BLaER1 (cell line): ENCODE measurements around the gene GLG1.

ENCODE experiments used
- H3K27ac ChIP-seq: shearing (Covaris generic); formaldehyde crosslinking; 2 replicates; pipeline ENCODE4 v1.8.1; 2022
- H3K27me3 ChIP-seq: shearing (Covaris generic); formaldehyde crosslinking; 2 replicates; pipeline ENCODE4 v1.8.1; 2022
- H3K36me3 ChIP-seq: shearing (Covaris generic); formaldehyde crosslinking; 2 replicates; pipeline ENCODE4 v1.8.1; 2022
- H3K4me1 ChIP-seq: shearing (Covaris generic); formaldehyde crosslinking; 2 replicates; pipeline ENCODE4 v1.8.1; 2022
- H3K4me2 ChIP-seq: shearing (Covaris generic); formaldehyde crosslinking; 2 replicates; pipeline ENCODE4 v1.8.1; 2022
- H3K4me3 ChIP-seq: shearing (Covaris generic); formaldehyde crosslinking; 2 replicates; pipeline ENCODE4 v1.8.1; 2022
- H3K9ac ChIP-seq: shearing (Covaris generic); formaldehyde crosslinking; 2 replicates; pipeline ENCODE4 v1.8.1; 2022
- H3K9me3 ChIP-seq: shearing (Covaris generic); formaldehyde crosslinking; 2 replicates; pipeline ENCODE4 v1.8.1; 2022
- H4K20me1 ChIP-seq: shearing (Covaris generic); formaldehyde crosslinking; 2 replicates; pipeline ENCODE4 v1.8.1; 2022
- Cebpa-rat ChIP-seq: shearing (Covaris generic); IDR thresholded peaks from 2 replicates; pipeline ENCODE4 v1.8.1; 2022

GLG1 gene

DNA sequence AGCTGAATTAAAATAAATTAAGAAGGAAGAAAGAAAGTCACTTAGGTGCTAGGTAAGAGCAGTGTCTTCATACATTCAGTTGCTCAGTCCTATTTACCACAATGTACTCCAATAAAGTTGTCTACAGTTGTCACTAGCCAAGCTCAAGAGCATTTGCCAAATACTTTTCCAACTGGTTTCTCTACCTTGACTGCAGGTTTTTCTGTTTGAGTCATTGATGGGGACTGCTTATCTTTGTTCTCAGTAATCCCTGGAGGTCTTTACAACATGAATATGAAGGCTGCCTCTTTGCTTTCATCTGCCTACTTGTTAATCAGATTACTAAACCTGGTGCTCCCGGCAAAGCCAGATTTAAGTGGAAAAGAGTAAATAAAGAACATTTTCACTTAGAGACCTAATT lies 121.0 kb downstream of the GLG1 start:
- Histone ChIP-seq H3K27ac (no peak overlapping the region), H3K4me1 (peaks cover 15% of the 10 kb centered on the region), H3K36me3 (peaks cover 100% of the 10 kb centered on the region), H3K4me3 (no peak overlapping the region), H3K9ac (no peak overlapping the region), H4K20me1 (peaks cover 29% of the 10 kb centered on the region; the same call in 1 of the 2 replicates), H3K27me3 (no peaks in the 10 kb centered on the region), H3K4me2 (no peak overlapping the region), H3K9me3 (no peaks in the 10 kb centered on the region)
- no peak for TF ChIP-seq Cebpa-rat

DNA sequence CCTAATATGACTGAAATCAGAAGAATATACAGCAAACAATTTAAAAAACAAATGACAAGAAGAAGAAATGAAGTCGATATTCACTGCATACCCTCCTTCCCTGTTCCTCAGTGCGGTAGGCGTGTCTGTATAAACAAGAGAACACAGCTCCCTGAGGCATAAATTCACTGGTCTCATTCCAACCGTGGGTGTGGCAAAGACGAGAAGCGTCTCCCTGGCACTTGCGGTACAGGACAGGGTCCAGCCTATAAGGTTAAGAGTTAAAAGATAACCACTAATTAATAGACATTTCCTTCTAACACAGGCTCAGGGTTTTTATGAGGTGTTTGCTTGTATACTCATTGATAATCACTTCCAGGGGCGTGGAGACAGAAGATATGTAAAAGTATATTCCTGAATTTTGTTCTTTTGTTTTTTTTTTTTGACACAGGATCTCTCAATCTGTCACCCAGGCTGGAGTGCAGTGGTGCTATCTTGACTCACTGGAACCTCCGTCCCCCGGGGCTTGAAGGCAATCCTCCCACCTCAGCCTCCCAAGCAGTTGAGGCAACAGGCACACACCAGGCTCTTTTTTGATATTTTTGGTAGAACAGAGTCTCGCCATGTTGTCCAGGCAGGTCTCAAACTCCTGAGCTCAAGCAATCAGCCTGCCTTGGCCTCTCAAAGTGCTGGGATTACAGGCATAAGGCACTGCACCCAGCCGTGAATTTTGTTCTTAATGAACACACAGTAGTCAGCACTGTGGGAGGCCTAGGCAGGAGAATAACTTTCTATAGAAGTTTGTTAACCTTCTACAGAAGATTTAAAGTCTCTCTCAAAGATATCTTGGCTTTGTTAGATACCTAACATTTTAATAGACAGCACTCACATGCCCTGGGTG lies 126.5 kb downstream of the GLG1 start:
- Histone ChIP-seq H3K4me3 (no peak overlapping the region), H3K4me1 (peaks cover 15% of the 10 kb centered on the region), H3K36me3 (peaks cover 99% of the 10 kb centered on the region), H3K4me2 (no peak overlapping the region), H3K27ac (0 out of 2 replicates have a peak overlapping the region, but pooled peaks have one; percentile 3), H3K9me3 (no peaks in the 10 kb centered on the region), H3K27me3 (no peaks in the 10 kb centered on the region), H4K20me1 (peaks cover 7% of the 10 kb centered on the region; the same call in 1 of the 2 replicates), H3K9ac (no peak overlapping the region)
- no peak for TF ChIP-seq Cebpa-rat

DNA sequence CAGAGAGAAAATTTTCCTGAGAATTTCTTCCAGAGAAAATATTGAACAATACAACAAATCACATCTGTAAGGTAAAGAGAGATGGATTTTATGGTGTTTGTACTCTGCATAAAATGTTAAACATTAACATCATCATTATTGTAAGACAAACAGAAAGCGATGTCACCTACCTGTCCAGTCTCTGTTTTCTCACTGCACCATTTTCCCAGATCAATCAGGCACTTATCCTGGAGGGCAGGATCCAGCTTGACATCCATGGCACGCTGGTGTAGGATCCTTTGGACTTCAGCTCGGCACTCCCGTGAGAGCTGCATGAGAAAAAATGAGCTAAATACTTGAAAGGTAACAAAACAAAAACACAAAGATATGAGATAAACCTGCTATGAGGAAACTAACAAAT lies 129.7 kb downstream of the GLG1 start:
- H3K9ac ChIP-seq: no peak overlapping the region
- H3K4me2 ChIP-seq: no peak overlapping the region
- peaks cover 16% of the 10 kb centered on the region for H4K20me1 ChIP-seq
- peaks cover 7% of the 10 kb centered on the region for H3K4me1 ChIP-seq
- H3K27me3 ChIP-seq: no peaks in the 10 kb centered on the region
- no peak overlapping the region for H3K4me3 ChIP-seq
- H3K9me3 ChIP-seq: no peaks in the 10 kb centered on the region
- H3K27ac ChIP-seq: no peak overlapping the region
- TF ChIP-seq Cebpa-rat: no peak
- peaks cover 99% of the 10 kb centered on the region for H3K36me3 ChIP-seq

DNA sequence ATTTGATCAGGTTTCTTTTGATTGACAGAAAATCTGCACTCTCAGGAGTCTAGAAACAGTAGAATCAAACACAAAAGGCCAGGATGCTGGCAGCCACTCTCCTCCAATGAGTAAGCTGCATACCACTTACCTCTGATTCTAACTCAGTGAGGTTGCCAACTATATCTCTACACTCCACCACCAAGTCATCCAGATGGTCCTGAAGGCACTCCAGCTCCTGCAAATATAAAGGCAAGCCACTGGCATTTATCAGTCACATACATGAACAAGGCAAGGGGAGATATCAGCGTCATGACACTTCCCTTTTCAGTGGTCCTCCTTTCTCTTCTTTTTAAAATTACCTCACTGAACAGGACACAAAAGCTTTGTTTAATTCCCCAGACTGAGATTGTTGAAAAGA lies 132.5 kb downstream of the GLG1 start:
- TF ChIP-seq Cebpa-rat: no peak
- Histone ChIP-seq H3K9me3 (no peaks in the 10 kb centered on the region), H3K4me3 (no peak overlapping the region), H3K4me2 (no peak overlapping the region), H3K4me1 (peaks cover 33% of the 10 kb centered on the region), H3K27ac (no peak overlapping the region), H3K27me3 (no peaks in the 10 kb centered on the region), H3K36me3 (peaks cover 99% of the 10 kb centered on the region), H3K9ac (no peak overlapping the region), H4K20me1 (peaks cover 32% of the 10 kb centered on the region)

DNA sequence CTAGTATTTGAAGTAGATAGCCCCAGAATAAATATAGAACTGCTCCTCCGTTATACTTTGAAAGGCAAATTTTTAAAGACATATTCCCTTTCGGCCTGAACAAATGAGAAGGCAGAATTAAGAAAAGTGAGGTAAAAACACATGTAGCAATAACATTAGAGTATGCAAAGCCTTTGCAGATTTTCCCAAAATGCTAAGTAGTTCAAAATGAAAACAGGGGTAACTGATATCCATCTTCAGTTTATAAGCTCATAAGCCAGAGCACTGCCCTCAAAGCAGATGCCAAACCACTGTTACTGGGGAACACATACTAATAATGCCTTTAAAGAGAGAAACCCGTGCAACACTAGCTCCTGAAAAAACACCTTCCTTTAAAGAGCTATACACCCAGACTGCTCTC lies 134.4 kb downstream of the GLG1 start:
- Histone ChIP-seq H3K4me1 (peaks cover 51% of the 10 kb centered on the region), H3K4me3 (no peak overlapping the region), H3K4me2 (peak overlapping the region; percentile 61; the same call in 1 of the 2 replicates), H3K27me3 (no peaks in the 10 kb centered on the region), H4K20me1 (peaks cover 32% of the 10 kb centered on the region), H3K36me3 (peaks cover 100% of the 10 kb centered on the region), H3K9ac (no peak overlapping the region), H3K27ac (no peak overlapping the region), H3K9me3 (no peaks in the 10 kb centered on the region)
- TF ChIP-seq Cebpa-rat: no peak

DNA sequence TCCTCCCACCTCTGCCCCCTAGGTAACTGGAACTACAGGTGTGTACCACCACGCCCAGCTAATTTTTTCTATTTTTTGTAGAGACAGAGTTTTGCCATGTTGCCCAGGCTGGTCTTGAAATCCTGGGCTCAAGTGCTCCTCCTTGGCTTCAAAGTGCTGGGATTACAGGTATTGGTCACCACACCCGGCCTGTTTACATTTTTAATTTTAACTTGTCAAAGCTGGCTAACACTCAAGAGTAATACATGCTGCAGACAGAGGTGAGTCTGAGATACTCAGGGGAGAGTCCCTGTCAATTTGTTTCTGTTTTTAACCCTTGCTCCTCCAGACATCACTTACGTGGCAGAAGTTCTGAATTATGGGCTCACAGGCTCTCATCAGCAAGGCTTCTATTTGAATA lies 134.9 kb downstream of the GLG1 start:
- H3K9ac ChIP-seq: no peak overlapping the region
- no peak for TF ChIP-seq Cebpa-rat
- H3K4me2 ChIP-seq: peak overlapping the region; percentile 61
- H3K4me3 ChIP-seq: no peak overlapping the region
- no peak overlapping the region for H3K27ac ChIP-seq
- H3K36me3 ChIP-seq: peaks cover 100% of the 10 kb centered on the region
- no peaks in the 10 kb centered on the region for H3K27me3 ChIP-seq
- peaks cover 56% of the 10 kb centered on the region for H3K4me1 ChIP-seq
- peaks cover 32% of the 10 kb centered on the region for H4K20me1 ChIP-seq
- H3K9me3 ChIP-seq: no peaks in the 10 kb centered on the region

DNA sequence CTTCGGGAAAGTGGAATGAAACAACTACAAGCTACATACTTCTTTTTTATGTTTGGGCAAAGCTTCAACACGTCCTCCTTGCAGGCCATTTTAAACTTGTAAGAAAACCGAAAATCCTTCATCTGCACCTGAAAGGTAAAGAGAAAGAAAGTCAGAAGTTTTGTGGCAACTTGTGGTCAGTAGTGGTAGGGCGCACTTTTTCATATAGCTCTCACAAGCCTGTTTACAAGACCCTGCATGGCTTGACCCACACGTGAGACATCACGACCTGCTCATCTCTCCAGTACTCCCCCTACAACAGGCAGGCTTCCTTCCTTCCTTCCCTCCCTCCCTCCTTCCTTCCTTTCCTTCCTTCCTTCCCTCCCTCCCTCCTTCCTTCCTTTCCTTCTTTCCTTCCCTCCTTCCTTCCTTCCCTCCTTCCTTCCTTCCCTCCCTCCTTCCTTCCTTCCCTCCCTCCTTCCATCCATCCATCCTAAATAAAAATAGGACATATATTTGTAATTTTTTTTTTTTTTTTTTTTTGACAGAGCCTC lies 136.9 kb downstream of the GLG1 start:
- no peak overlapping the region for H3K4me3 ChIP-seq
- H3K9me3 ChIP-seq: no peaks in the 10 kb centered on the region
- H3K36me3 ChIP-seq: peaks cover 99% of the 10 kb centered on the region
- H3K4me1 ChIP-seq: peaks cover 76% of the 10 kb centered on the region
- H3K27ac ChIP-seq: 0 out of 2 replicates have a peak overlapping the region, but pooled peaks have one; percentile 32
- H4K20me1 ChIP-seq: peaks cover 29% of the 10 kb centered on the region
- no peak for TF ChIP-seq Cebpa-rat
- no peak overlapping the region for H3K9ac ChIP-seq
- H3K4me2 ChIP-seq: no peak overlapping the region
- no peaks in the 10 kb centered on the region for H3K27me3 ChIP-seq

DNA sequence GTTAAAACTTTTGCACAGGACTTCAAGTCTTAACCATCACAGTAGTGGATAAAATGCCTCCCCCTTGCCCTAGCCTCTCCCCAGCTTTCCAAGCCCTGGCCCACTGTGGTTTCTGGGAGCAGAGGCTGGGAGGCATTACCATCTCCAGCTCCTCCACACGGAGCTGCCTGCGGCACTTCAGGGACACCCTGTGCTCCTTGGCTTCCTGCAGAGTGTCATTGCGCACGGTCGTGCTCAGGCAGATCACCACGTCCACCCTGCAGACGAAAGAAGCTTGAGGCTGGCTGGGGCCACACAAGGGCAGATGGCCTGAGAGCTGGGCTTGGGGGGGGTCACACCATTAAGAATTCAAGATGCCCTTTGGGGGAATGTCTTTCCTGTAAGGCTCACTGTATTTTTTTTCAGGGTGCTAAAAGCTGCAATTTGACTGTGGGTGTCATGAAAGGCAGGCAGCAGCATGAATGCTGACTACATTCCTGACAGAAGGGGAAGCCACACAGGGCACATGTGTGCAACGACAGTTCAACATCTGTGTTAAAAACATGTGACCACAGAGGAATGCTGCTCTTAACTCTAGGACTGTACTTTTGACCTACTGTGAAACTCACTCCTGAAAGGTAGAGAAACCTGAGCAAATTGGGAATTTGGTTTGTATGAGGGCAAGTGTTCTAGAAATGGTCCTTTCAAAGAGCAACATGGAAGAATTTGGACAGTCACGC lies 137.9 kb downstream of the GLG1 start:
- Histone ChIP-seq H3K9ac (no peak overlapping the region), H3K4me3 (no peak overlapping the region), H3K27me3 (no peaks in the 10 kb centered on the region), H3K9me3 (no peaks in the 10 kb centered on the region), H3K4me1 (peaks cover 86% of the 10 kb centered on the region), H3K36me3 (peaks cover 99% of the 10 kb centered on the region), H3K27ac (0 out of 2 replicates have a peak overlapping the region, but pooled peaks have one; percentile 32), H4K20me1 (peaks cover 31% of the 10 kb centered on the region), H3K4me2 (peak overlapping the region; percentile 1; the same call in 1 of the 2 replicates)
- TF ChIP-seq Cebpa-rat: no peak

DNA sequence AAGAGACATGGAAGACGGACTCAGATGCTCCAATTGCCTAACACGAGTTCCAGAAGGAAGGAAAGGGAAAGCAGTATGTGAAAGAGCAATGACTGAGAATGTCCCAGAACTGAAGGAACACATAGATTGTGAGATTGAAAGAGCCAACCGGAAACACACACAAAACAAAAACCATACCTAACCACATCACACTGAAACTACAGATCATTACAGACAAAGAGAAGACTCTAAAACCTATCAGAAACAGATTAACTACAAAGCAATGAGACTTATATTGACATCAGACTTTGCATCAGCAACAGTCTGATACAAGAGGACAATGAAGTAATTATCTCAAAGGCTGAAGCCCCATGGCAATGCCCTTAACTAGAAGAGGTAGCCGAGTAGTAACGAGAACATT lies 140.0 kb downstream of the GLG1 start:
- Histone ChIP-seq H3K4me3 (no peak overlapping the region), H3K4me2 (peak overlapping the region; percentile 67), H3K27ac (no peak overlapping the region), H3K9ac (no peak overlapping the region), H3K27me3 (no peaks in the 10 kb centered on the region), H3K9me3 (no peaks in the 10 kb centered on the region), H4K20me1 (peaks cover 18% of the 10 kb centered on the region), H3K4me1 (peaks cover 86% of the 10 kb centered on the region), H3K36me3 (peaks cover 99% of the 10 kb centered on the region)
- no peak for TF ChIP-seq Cebpa-rat
